ENCODE data around the gene SELENOM. TPM values are rescaled to one million over a fixed set of nuclear protein-coding genes. Genes with fewer than 3 reads are reported as not detected.
A peak's percentile ranks its signal among the peaks of the same experiment; 100 is the strongest.

SELENOM gene
- total and polyA plus RNA-seq, 2 of the 8 experiments (the other 6 are each of a cell fraction or from before 2014, with no cell fraction given) = 22.7 to 40.0 TPM

GRCh38 chr22:31126128-31126868, 18.9 kb upstream of the SELENOM start:
- FAIRE-seq (no peak), DNase-seq (ENCODE audit: low read depth in 1 of 2, low spot score in 2 of 2) (no peak)
- H2AFZ ChIP-seq (ENCODE audit: low read length) = no peak overlapping the region
- no peaks in the 10 kb centered on the region for H4K20me1 ChIP-seq (replicated peaks in 1 of 2; ENCODE audit: control insufficient read depth in 1 of 2, insufficient read depth in 2 of 2, low read length in 2 of 2)
- H2BK20ac ChIP-seq (ENCODE audit: low read length) = peak overlapping the region; percentile 90; the same call in 1 of the 2 replicates
- H2BK12ac ChIP-seq (ENCODE audit: low read depth, low read length) = peak overlapping the region; percentile 99; the same call in 1 of the 2 replicates
- H3K9me3 ChIP-seq (ENCODE audit: insufficient read depth in 2 of 2, low read depth in 1 of 2, low read length in 1 of 2) = no peaks in the 10 kb centered on the region
- POLR2A ChIA-PET (ENCODE audit: partially characterized antibody) = interaction anchor here (0.9 to 1.4 kb wide), 4 partner anchors 11 to 23 kb away, joined by 3 to 4 read pairs (median 4); partner anchors contain the start of gene PLA2G3
- no peaks in the 10 kb centered on the region; the same call in 1 of the 2 replicates for H3K23me2 ChIP-seq (ENCODE audit: low read depth, low read length)
- H3K56ac ChIP-seq (replicated peaks; ENCODE audit: insufficient read length, low read depth, low read length) = no peak overlapping the region
- H2BK15ac ChIP-seq (ENCODE audit: low read length) = peak overlapping the region; percentile 98; the same call in 1 of the 2 replicates
- H3K79me2 ChIP-seq (ENCODE audit: control insufficient read depth in 1 of 2, insufficient read depth in 2 of 2, low read length in 2 of 2) = no peaks in the 10 kb centered on the region
- peak overlapping the region; percentile 71; the same call in 1 of the 2 replicates for H3K18ac ChIP-seq (ENCODE audit: extremely low read depth, low read length)
- no peaks in the 10 kb centered on the region for H3K27me3 ChIP-seq (replicated peaks in 1 of 4; ENCODE audit: control insufficient read depth in 3 of 4, extremely low read depth in 1 of 4, insufficient read depth in 3 of 4, low read length in 3 of 4)
- H3K27ac ChIP-seq (ENCODE audit: low read depth, low read length) = no peak overlapping the region
- H3K23ac ChIP-seq (ENCODE audit: insufficient read length) = no peak overlapping the region
- peak overlapping the region; percentile 86 for H4K91ac ChIP-seq (replicated peaks; ENCODE audit: insufficient read length, low read length)
- no peak overlapping the region; a peak in 1 of 4 replicates for H3K4me2 ChIP-seq (ENCODE audit: insufficient read depth in 1 of 2, low read depth in 2 of 2, low read length in 2 of 2)
- no peak overlapping the region for H3K14ac ChIP-seq (ENCODE audit: insufficient read length)
- H2AK5ac ChIP-seq (ENCODE audit: low read depth, low read length) = 0 out of 2 replicates have a peak overlapping the region, but pooled peaks have one; percentile 40
- no peak for TF ChIP-seq GTF2F1 (IDR thresholded peaks at IDR 0.05; ENCODE audit: borderline replicate concordance, low read depth, low read length)
- TF ChIP-seq RNF2 (IDR thresholded peaks at IDR 0.05; ENCODE audit: borderline replicate concordance, low read depth, low read length, missing control alignments, poor library complexity, severe bottlenecking) = no peak
- no peak for TF ChIP-seq TBP (IDR thresholded peaks at IDR 0.05; ENCODE audit: low read depth, low read length)
- no peak for TF ChIP-seq SP4 (IDR thresholded peaks at IDR 0.05; ENCODE audit: low read length)
- TF ChIP-seq SUZ12 (IDR thresholded peaks at IDR 0.05; ENCODE audit: low read length) = no peak
- no peak for TF ChIP-seq POLR2AphosphoS5 (IDR thresholded peaks at IDR 0.05; ENCODE audit: low read depth, low read length)
- no peaks in the 10 kb centered on the region for H3K79me1 ChIP-seq (ENCODE audit: low read depth, low read length)
- H3K4me1 ChIP-seq (replicated peaks in 1 of 4; ENCODE audit: control insufficient read depth in 3 of 4, insufficient read depth in 4 of 4, low read length in 3 of 4) = peaks cover 0 to 29% (median 12%) of the 10 kb centered on the region in 4 experiments; a peak in 6 of 7 replicates
- whole genome bisulfite sequencing, 2 experiments (ENCODE audit: extremely low coverage in 1 of 2, insufficient coverage in 1 of 2, insufficient read length in 1 of 2, insufficient replicate concordance in 2 of 2, low coverage in 1 of 2, low lambda C conversion rate in 2 of 2, missing lambda C conversion rate in 1 of 2) = 88% methylated on average over 21 of the region's 22 CpGs; no CpG with 5 or more reads in 1 of the 2 experiments
- CTCF ChIA-PET (ENCODE audit: partially characterized antibody) = interaction anchor here (0.6 to 2.7 kb wide), 3 partner anchors 18 to 176 kb away, joined by 3 to 23 read pairs (median 6); partner anchors contain the start of gene SELENOM
- H4K8ac ChIP-seq (ENCODE audit: extremely low read depth, insufficient read depth, low read length) = 0 out of 2 replicates have a peak overlapping the region, but pooled peaks have one; percentile 29
- no peak overlapping the region for H3K9ac ChIP-seq (replicated peaks in 1 of 4; ENCODE audit: extremely low read depth in 1 of 4, low read depth in 3 of 4, low read length in 3 of 4)
- no peaks in the 10 kb centered on the region for H3K36me3 ChIP-seq (ENCODE audit: control insufficient read depth in 2 of 4, insufficient read depth in 4 of 4, low read length in 3 of 4)
- no peak overlapping the region for H3K4ac ChIP-seq (replicated peaks; ENCODE audit: insufficient read length, low read depth, low read length)
- H2BK120ac ChIP-seq (replicated peaks; ENCODE audit: low read depth, low read length) = no peak overlapping the region
- H2BK5ac ChIP-seq (ENCODE audit: low read depth, low read length) = peak overlapping the region; percentile 66; the same call in 1 of the 2 replicates
- no peak overlapping the region for H3K4me3 ChIP-seq (ENCODE audit: extremely low read depth in 1 of 4, insufficient read depth in 2 of 4, low read depth in 3 of 4, low read length in 4 of 4)
- no peak overlapping the region for H4K5ac ChIP-seq (ENCODE audit: insufficient read length, low read depth, low read length)
